Body of pancreas (tissue), 4 donors: ENCODE results near the gene MRPS35.

Experiments used
- CTCF ChIP-seq, 7 experiments: fragments of 450-650 bp in 4 of 7; fragments of 200-600 bp in 3 of 7; sonication (generic) in 3 of 7; IDR thresholded peaks; one replicate each; pipeline ENCODE4 v1.5.1; 2016 to 2019; ENCODE audit warnings: antibody characterized with exemption in 7 of 7
- POLR2A ChIP-seq, 3 donors: fragments of 450-650 bp; IDR thresholded peaks; one replicate each; pipeline ENCODE4 v1.6.1; 2016; ENCODE audit warnings: antibody characterized with exemption in 3 of 3, mild to moderate bottlenecking in 2 of 3

- TF ChIP-seq CTCF (IDR thresholded peaks at IDR 0.05) = no peak
- no peak for TF ChIP-seq POLR2A (IDR thresholded peaks at IDR 0.05)
These were observed 44.9 kb upstream of the MRPS35 start for GRCh38 chr12:27665704-27666103.
